CD14-positive monocyte (primary cell): ENCODE results near the gene NFU1. TPM values are rescaled to one million over a fixed set of nuclear protein-coding genes. Genes with fewer than 3 reads are reported as not detected.
"Not testable (repeated sequence)": the region's sequence is repeated elsewhere in the genome, so short reads cannot be mapped to it uniquely, and the experiment has no call there.

Source experiments
- DNase-seq, 3 donors: peaks; one replicate each; pipeline ENCODE4 v3.0.0-alpha.2; 2011 to 2022
- H2AFZ ChIP-seq: 2 replicates; pipeline ENCODE4 v1.6.0; 2012; ENCODE audit warnings: mild to moderate bottlenecking, low read depth, low read length, inconsistent platforms; ENCODE audit not compliant: insufficient read depth, poor library complexity, severe bottlenecking
- H3K27ac ChIP-seq, 2 donors: 1 replicate in 1 of 2; 2 replicates in 1 of 2; pipeline ENCODE4 v1.5.1; 2012 to 2013; ENCODE audit warnings: low read length in 2 of 2, control low read depth in 1 of 2, inconsistent platforms in 1 of 2, low read depth in 1 of 2, mild to moderate bottlenecking in 1 of 2
- H3K27me3 ChIP-seq, 2 donors: one replicate each; pipeline versions ENCODE4 v1.6.0 to v1.6.1; 2011 to 2013; ENCODE audit warnings: low read length in 2 of 2; ENCODE audit not compliant: control insufficient read depth in 2 of 2, insufficient read depth in 2 of 2
- H3K36me3 ChIP-seq, 2 donors: replicated peaks in 1 of 2; 1 replicate in 1 of 2; 2 replicates in 1 of 2; pipeline versions ENCODE4 v1.5.1 to v1.6.1; 2012 to 2013; ENCODE audit warnings: low read length in 2 of 2, control low read depth in 1 of 2, inconsistent platforms in 1 of 2, mild to moderate bottlenecking in 1 of 2; ENCODE audit not compliant: insufficient read depth in 2 of 2, control insufficient read depth in 1 of 2
- H3K4me1 ChIP-seq, 2 donors: 1 replicate in 1 of 2; 2 replicates in 1 of 2; pipeline versions ENCODE4 v1.5.1 to v1.6.1; 2012 to 2013; ENCODE audit warnings: low read length in 2 of 2, control low read depth in 1 of 2, inconsistent platforms in 1 of 2, mild to moderate bottlenecking in 1 of 2, moderate library complexity in 1 of 2; ENCODE audit not compliant: insufficient read depth in 2 of 2, control insufficient read depth in 1 of 2
- H3K4me2 ChIP-seq: replicated peaks from 2 replicates; pipeline ENCODE3; 2012; ENCODE audit warnings: low read length, moderate library complexity, mild to moderate bottlenecking; ENCODE audit not compliant: poor library complexity, severe bottlenecking; ENCODE audit errors: extremely low read depth
- H3K4me3 ChIP-seq, 3 experiments: fragments of 200-600 bp in 1 of 3; sonication (generic) in 1 of 3; replicated peaks in 1 of 3; 1 replicate in 2 of 3; 2 replicates in 1 of 3; pipeline ENCODE4 v1.5.1; 2011 to 2013; ENCODE audit warnings: low read length in 3 of 3, mild to moderate bottlenecking in 3 of 3, control low read depth in 2 of 3, low read depth in 2 of 3, inconsistent platforms in 1 of 3, moderate library complexity in 1 of 3
- H3K79me2 ChIP-seq: 2 replicates; pipeline ENCODE4 v1.6.0; 2012; ENCODE audit warnings: mild to moderate bottlenecking, control low read depth, inconsistent platforms, low read length, moderate library complexity; ENCODE audit not compliant: insufficient read depth
- H3K9ac ChIP-seq: 2 replicates; pipeline ENCODE4 v1.6.0; 2017; ENCODE audit warnings: low read length, mild to moderate bottlenecking; ENCODE audit not compliant: insufficient read depth, poor library complexity, severe bottlenecking
- H3K9me3 ChIP-seq, 2 donors: replicated peaks in 1 of 2; 1 replicate in 1 of 2; 2 replicates in 1 of 2; pipeline versions ENCODE4 v1.5.1 to v1.6.1; 2012 to 2013; ENCODE audit warnings: low read length in 2 of 2, control low read depth in 1 of 2; ENCODE audit not compliant: control insufficient read depth in 1 of 2, insufficient read depth in 1 of 2
- H4K20me1 ChIP-seq: 2 replicates; pipeline ENCODE4 v1.6.0; 2012; ENCODE audit warnings: mild to moderate bottlenecking, low read length, control low read depth, moderate library complexity; ENCODE audit not compliant: insufficient read depth
- H3K27ac Mint-ChIP-seq, 7 donors: one replicate each; pipeline ENCODE4 v1.8.0; 2020; ENCODE audit warnings: mild to moderate bottlenecking in 7 of 7, mixed read lengths in 7 of 7, moderate library complexity in 6 of 7, inconsistent platforms in 2 of 7
- H3K27me3 Mint-ChIP-seq, 3 donors: one replicate each; pipeline ENCODE4 v1.8.0; 2021 to 2022; ENCODE audit warnings: low read depth in 3 of 3, mild to moderate bottlenecking in 3 of 3, mixed read lengths in 3 of 3, moderate library complexity in 3 of 3, inconsistent platforms in 1 of 3
- H3K36me3 Mint-ChIP-seq, 2 donors: one replicate each; pipeline ENCODE4 v1.8.0; 2020; ENCODE audit warnings: mixed read lengths in 2 of 2, inconsistent platforms in 1 of 2, mild to moderate bottlenecking in 1 of 2
- H3K4me1 Mint-ChIP-seq: one replicate; pipeline ENCODE4 v1.8.0; 2020; ENCODE audit warnings: mild to moderate bottlenecking, mixed read lengths
- H3K4me3 Mint-ChIP-seq, 2 donors: one replicate each; pipeline ENCODE4 v1.8.0; 2020; ENCODE audit warnings: mild to moderate bottlenecking in 2 of 2, mixed read lengths in 2 of 2, moderate library complexity in 1 of 2
- H3K9me3 Mint-ChIP-seq, 7 donors: one replicate each; pipeline ENCODE4 v1.8.0; 2020 to 2022; ENCODE audit warnings: mixed read lengths in 7 of 7, mild to moderate bottlenecking in 6 of 7, moderate library complexity in 6 of 7, inconsistent platforms in 2 of 7
- CTCF ChIP-seq: fragments of 200-600 bp; IDR thresholded peaks from one replicate; pipeline ENCODE4 v1.8.0; 2022; ENCODE audit warnings: antibody characterized with exemption, mild to moderate bottlenecking
- WGBS: methylation state at CpG from one replicate; pipeline ENCODE4 v1.1.5; 2013; ENCODE audit warnings: missing lambda C conversion rate; ENCODE audit not compliant: insufficient coverage; 5-methylcytosine and 5-hydroxymethylcytosine counted together
- intact Hi-C, 2 donors: fragments of 100-400 bp; cut with micrococcal nuclease; formaldehyde crosslinking; loops; one replicate each; pipeline versions ENCODE4 v1.15.0 to v1.15.1; 2023
- polyA plus RNA-seq, 3 donors: library from polyadenylated mRNA; depleted of rRNA in 1 of 3; unstranded in 2 of 3; stranded (reverse) in 1 of 3; fragments of 300-500 nt in 2 of 3; fragments of >200 nt in 1 of 3; fragmentation: Illumina TruSeq in 2 of 3; gene quantifications; 1 replicate in 2 of 3; 2 replicates in 1 of 3; pipeline ENCODE4 v1.2.3, GENCODE V29; 2012 to 2021

Gene NFU1
- polyA plus RNA-seq, 3 donors: 10.5 to 56.1 (median 43.0) TPM

DNA sequence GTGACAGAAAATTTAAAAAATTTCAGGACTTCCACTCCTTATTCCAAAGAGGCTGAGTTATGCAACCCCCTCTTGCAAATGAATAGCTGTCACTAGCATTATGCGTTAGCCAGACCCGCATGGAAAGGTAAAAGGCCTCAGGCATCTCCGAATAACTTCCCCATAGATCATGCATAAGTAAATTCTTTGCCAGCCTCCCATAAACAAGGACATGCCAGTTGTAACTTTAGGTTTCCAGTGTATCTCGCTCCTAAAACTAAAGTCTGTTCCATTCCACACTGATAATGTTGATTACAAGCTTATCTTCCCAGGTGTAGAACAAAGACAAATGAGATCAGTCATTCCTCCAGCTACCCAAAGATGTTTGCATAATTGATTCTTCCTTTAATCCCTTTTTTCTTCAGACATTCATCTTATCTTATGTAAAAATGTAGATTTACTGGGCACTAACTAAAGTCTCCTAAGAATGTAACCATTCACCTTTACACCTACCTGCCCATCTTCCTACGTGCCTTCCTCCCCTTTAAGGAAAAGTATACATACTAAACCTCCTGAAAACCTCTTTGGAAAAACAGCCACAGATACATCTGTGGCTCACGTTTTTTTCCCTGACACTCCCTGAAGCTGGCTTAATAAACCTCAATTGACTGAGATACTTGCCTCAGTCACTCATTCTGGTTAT, 13.6 kb upstream of the NFU1 start:
- TF ChIP-seq CTCF: no peak
- Histone ChIP-seq H2AFZ (no peak overlapping the region), H3K4me1 (peaks cover 14 to 24% of the 10 kb centered on the region in 2 donors), H3K36me3 (no peaks in the 10 kb centered on the region), H3K4me3 (no peak overlapping the region), H3K4me2 (no peak overlapping the region), H3K27me3 (no peaks in the 10 kb centered on the region), H3K27ac (no peak overlapping the region), H3K79me2 (no peaks in the 10 kb centered on the region), H4K20me1 (no peaks in the 10 kb centered on the region), H3K9me3 (no peaks in the 10 kb centered on the region), H3K9ac (no peak overlapping the region)
- Mint-ChIP-seq H3K27me3 (peaks cover 0 to 3% (median 0%) of the 10 kb centered on the region in 3 donors), H3K27ac (no peak overlapping the region), H3K9me3 (peaks cover 0 to 3% (median 0%) of the 10 kb centered on the region in 7 donors), H3K4me1 (peaks cover 28% of the 10 kb centered on the region), H3K4me3 (no peak overlapping the region), H3K36me3 (no peaks in the 10 kb centered on the region)
- intact Hi-C loops: no loop called here
- 96% methylated on average over 5 of the region's 6 CpGs for WGBS
- no peak for DNase-seq

- intact Hi-C loops: no loop called here
- H3K36me3 ChIP-seq: no peaks in the 10 kb centered on the region
- no peak for DNase-seq
- no peaks in the 10 kb centered on the region for H3K27me3 ChIP-seq
- H3K4me2 ChIP-seq: no peak overlapping the region
- Mint-ChIP-seq H3K4me3 (no peak overlapping the region), H3K4me1 (peaks cover 20% of the 10 kb centered on the region), H3K27me3 (peaks cover 0 to 3% (median 0%) of the 10 kb centered on the region in 3 donors), H3K9me3 (peaks cover 0 to 3% (median 0%) of the 10 kb centered on the region in 7 donors), H3K36me3 (no peaks in the 10 kb centered on the region), H3K27ac (no peak overlapping the region)
- H2AFZ ChIP-seq: no peak overlapping the region
- 100% methylated on average over 3 of the region's 5 CpGs for WGBS
- no peak overlapping the region for H3K27ac ChIP-seq
- H3K79me2 ChIP-seq: no peaks in the 10 kb centered on the region
- peaks cover 9 to 15% of the 10 kb centered on the region in 2 donors for H3K4me1 ChIP-seq
- no peaks in the 10 kb centered on the region for H3K9me3 ChIP-seq
- no peak overlapping the region for H3K9ac ChIP-seq
- no peak for TF ChIP-seq CTCF
- H4K20me1 ChIP-seq: no peaks in the 10 kb centered on the region
- H3K4me3 ChIP-seq: no peak overlapping the region
These were observed 12.7 kb upstream of the NFU1 start for GRCh38 chr2:69449906-69450305.

DNA sequence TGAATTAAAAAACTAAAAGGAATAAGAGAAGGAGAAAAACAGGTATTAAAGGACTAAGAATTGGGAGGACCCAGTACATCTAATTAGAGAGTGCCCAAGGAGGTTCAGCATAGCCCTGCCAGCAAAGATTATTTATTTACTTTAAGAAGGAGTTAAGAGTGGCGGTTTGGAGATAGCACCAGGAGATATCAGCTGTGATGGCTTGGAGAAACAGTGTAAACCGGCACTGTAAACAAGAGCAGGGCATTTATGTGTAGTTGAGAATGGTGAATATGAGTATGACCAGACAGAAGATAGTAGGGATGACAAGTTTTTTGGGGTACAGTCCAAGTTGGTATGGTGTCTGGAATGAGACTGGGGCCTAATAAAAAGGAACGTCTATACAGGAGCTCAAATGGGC, 6.4 kb upstream of the NFU1 start:
- intact Hi-C loops: not testable (repeated sequence)

More for the DNA sequence above, 6.4 kb upstream of the NFU1 start:
- WGBS: 100% methylated on average over 3 of the region's 3 CpGs
- not testable (repeated sequence) for H3K79me2 ChIP-seq, H4K20me1 ChIP-seq, DNase-seq, H2AFZ ChIP-seq, H3K4me3 ChIP-seq, H3K4me1 ChIP-seq, H3K36me3 Mint-ChIP-seq, H3K9ac ChIP-seq, H3K9me3 ChIP-seq, H3K4me1 Mint-ChIP-seq, H3K27ac Mint-ChIP-seq, H3K27ac ChIP-seq, H3K36me3 ChIP-seq, H3K27me3 Mint-ChIP-seq, H3K27me3 ChIP-seq, H3K4me3 Mint-ChIP-seq, H3K4me2 ChIP-seq
- H3K9me3 Mint-ChIP-seq: peaks cover 3 to 13% (median 6%) of the 10 kb centered on the region in 7 donors
